ENCODE data around the gene TEX19.

The TEX19 gene

DNA sequence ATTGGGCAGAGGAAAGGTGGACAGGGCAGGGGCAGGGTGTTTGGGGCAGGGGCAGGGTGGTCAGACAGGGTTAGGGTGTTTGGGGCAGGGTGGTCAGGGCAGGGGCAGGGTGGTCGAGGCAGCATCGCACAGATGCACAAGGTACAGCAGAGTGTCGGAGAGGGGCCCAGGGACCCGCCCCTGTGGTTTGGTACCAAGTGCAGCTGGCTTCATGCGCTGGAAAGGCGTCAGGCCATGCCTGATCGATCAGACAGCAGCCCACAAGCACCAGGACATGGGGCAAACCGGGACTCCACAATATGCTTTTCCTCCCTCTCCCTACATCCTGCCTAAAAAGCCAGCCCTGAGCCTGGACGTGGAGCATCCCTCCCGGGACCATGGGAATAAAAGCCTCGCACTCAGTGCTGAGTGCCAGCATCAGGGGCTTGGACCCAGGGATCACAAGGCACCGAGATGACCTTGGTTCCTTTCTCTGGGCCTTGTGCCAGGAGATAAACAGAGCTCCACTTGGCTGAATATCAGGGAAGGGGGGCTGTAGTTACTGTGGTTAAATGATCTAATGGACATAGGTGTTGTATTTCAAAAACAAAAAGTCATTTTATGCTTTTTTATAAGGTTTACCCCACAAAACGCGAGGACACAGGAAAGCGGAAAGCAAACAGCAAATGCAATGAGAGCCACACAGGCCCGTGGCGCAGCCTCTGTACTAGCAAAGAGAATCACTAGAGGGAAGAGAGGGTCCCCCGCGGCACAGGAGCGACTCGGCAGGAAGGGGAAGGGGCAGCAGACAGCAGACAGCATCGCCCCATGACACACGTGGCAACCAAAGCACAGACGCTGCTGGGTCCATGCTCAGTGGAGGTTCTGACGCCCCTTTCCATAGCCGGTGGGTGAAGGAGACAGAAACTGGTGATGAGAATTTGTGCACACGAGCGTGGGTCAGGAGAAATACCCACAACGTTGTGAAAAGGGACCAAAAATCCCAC is 53.8 kb downstream of the TEX19 start:
- H3K4me1 ChIP-seq: peaks cover 7% of the 10 kb centered on the region
- no peaks in the 10 kb centered on the region for H3K27me3 ChIP-seq (ENCODE audit: low read depth)
- in situ Hi-C loops (cut with MboI; ENCODE audit: low sequenced_read_pairs): loop anchor here (5.0 kb wide), 1 partner anchor 61 kb away; no protein-coding TSS in a partner anchor
- no peak overlapping the region for H3K4me3 ChIP-seq
- H3K36me3 ChIP-seq (replicated peaks): no peaks in the 10 kb centered on the region; the same call in 1 of the 2 replicates
- no peak for DNase-seq (ENCODE audit: low spot score in 2 of 2)
- no peaks in the 10 kb centered on the region for H3K9me3 ChIP-seq

Measured in HAP-1 (cell line).